H1 (cell line): Measurements from ENCODE around the gene MT1H. TPM values are rescaled to one million over a fixed set of nuclear protein-coding genes. Genes with fewer than 3 reads are reported as not detected.

ENCODE experiments used
- CTCF ChIA-PET: fragments of 300-600 bp; sonication (Branson Sonifier 250); formaldehyde crosslinking; loops from one replicate; lab custom pipeline; 2021; ENCODE audit not compliant: partially characterized antibody; lab: Charles Lee
- POLR2A ChIA-PET: fragments of 300-600 bp; sonication (Branson Sonifier 250); formaldehyde crosslinking; loops from one replicate; lab custom pipeline; 2021; ENCODE audit warnings: inconsistent platforms; ENCODE audit not compliant: partially characterized antibody; lab: Charles Lee
- DNase-seq, 2 experiments: peaks; one replicate each; pipeline versions ENCODE4 v3.0.0 to v3.0.0-alpha.2; 2010 to 2022; ENCODE audit warnings: low spot score in 2 of 2, low read depth in 1 of 2, mixed read lengths in 1 of 2
- FAIRE-seq: peaks from 2 replicates; lab custom pipeline; 2011; peaks lifted over from hg19 to GRCh38; lab: Jason Lieb, UNC
- H2AFZ ChIP-seq: 2 replicates; pipeline ENCODE4 v1.8.1; 2012; ENCODE audit warnings: low read length, inconsistent platforms
- H2AK5ac ChIP-seq: 2 replicates; pipeline ENCODE4 v1.6.1; 2013; ENCODE audit warnings: low read depth, low read length
- H2BK120ac ChIP-seq: replicated peaks from 2 replicates; pipeline ENCODE3; 2013; ENCODE audit warnings: low read depth, low read length, inconsistent platforms
- H2BK12ac ChIP-seq: 2 replicates; pipeline ENCODE4 v1.6.1; 2013; ENCODE audit warnings: low read depth, low read length
- H2BK15ac ChIP-seq: 2 replicates; pipeline ENCODE4 v1.6.1; 2013; ENCODE audit warnings: low read length
- H2BK20ac ChIP-seq: 2 replicates; pipeline ENCODE4 v1.6.1; 2013; ENCODE audit warnings: low read length
- H2BK5ac ChIP-seq: 2 replicates; pipeline ENCODE4 v1.6.1; 2013; ENCODE audit warnings: low read depth, low read length
- H3K14ac ChIP-seq: 2 replicates; pipeline ENCODE4 v1.6.1; 2013; ENCODE audit warnings: inconsistent platforms; ENCODE audit not compliant: insufficient read length
- H3K18ac ChIP-seq: 2 replicates; pipeline ENCODE4 v1.6.1; 2013; ENCODE audit warnings: low read length; ENCODE audit errors: extremely low read depth
- H3K23ac ChIP-seq: 2 replicates; pipeline ENCODE4 v1.6.1; 2013; ENCODE audit warnings: inconsistent platforms; ENCODE audit not compliant: insufficient read length
- H3K23me2 ChIP-seq: 2 replicates; pipeline ENCODE4 v1.6.1; 2013; ENCODE audit warnings: low read depth, low read length
- H3K27ac ChIP-seq: 2 replicates; pipeline ENCODE4 v1.6.1; 2011; ENCODE audit warnings: low read depth, low read length, inconsistent platforms
- H3K27me3 ChIP-seq, 4 experiments: replicated peaks in 1 of 4; 1 replicate in 1 of 4; 2 replicates in 3 of 4; pipeline versions ENCODE4 v1.6.1 to v1.8.1; 2011 to 2013; ENCODE audit warnings: low read length in 3 of 4, mild to moderate bottlenecking in 3 of 4, inconsistent platforms in 2 of 4, mixed read lengths in 2 of 4, moderate library complexity in 1 of 4; ENCODE audit not compliant: control insufficient read depth in 3 of 4, insufficient read depth in 3 of 4; ENCODE audit errors: extremely low read depth in 1 of 4
- H3K36me3 ChIP-seq, 4 experiments: 2 replicates each; pipeline versions ENCODE4 v1.6.1 to v1.8.1; 2011 to 2013; ENCODE audit warnings: mild to moderate bottlenecking in 4 of 4, low read length in 3 of 4, moderate library complexity in 2 of 4, control low read depth in 1 of 4, inconsistent platforms in 1 of 4; ENCODE audit not compliant: insufficient read depth in 4 of 4, control insufficient read depth in 2 of 4
- H3K4ac ChIP-seq: replicated peaks from 2 replicates; pipeline ENCODE3; 2013; ENCODE audit warnings: low read length, low read depth, mixed read lengths, inconsistent platforms; ENCODE audit not compliant: insufficient read length
- H3K4me1 ChIP-seq, 4 experiments: replicated peaks in 1 of 4; 1 replicate in 1 of 4; 2 replicates in 3 of 4; pipeline versions ENCODE4 v1.6.1 to v1.8.1; 2011 to 2013; ENCODE audit warnings: low read length in 3 of 4, inconsistent platforms in 2 of 4, mixed read lengths in 1 of 4; ENCODE audit not compliant: insufficient read depth in 4 of 4, control insufficient read depth in 3 of 4
- H3K4me2 ChIP-seq, 2 experiments: 2 replicates each; pipeline versions ENCODE4 v1.6.1 to v1.8.1; 2011 to 2013; ENCODE audit warnings: low read depth in 2 of 2, low read length in 2 of 2, control low read depth in 1 of 2, inconsistent platforms in 1 of 2, mild to moderate bottlenecking in 1 of 2; ENCODE audit not compliant: insufficient read depth in 1 of 2
- H3K4me3 ChIP-seq, 4 experiments: fragments of 200-600, 300-600 bp in 1 of 4; sonication (generic), shearing (Covaris generic), sonication (Bioruptor Twin) in 1 of 4; 2 replicates each; pipeline versions ENCODE4 v1.5.1 to v1.8.1; 2011 to 2016; ENCODE audit warnings: low read length in 4 of 4, low read depth in 3 of 4, control low read depth in 2 of 4, inconsistent platforms in 2 of 4, mild to moderate bottlenecking in 2 of 4, mixed read lengths in 1 of 4, moderate library complexity in 1 of 4; ENCODE audit not compliant: insufficient read depth in 2 of 4; ENCODE audit errors: extremely low read depth in 1 of 4
- H3K56ac ChIP-seq: replicated peaks from 2 replicates; pipeline ENCODE3; 2013; ENCODE audit warnings: low read depth, mild to moderate bottlenecking, mixed read lengths, low read length, inconsistent platforms; ENCODE audit not compliant: insufficient read length
- H3K79me1 ChIP-seq: 2 replicates; pipeline ENCODE4 v1.6.1; 2013; ENCODE audit warnings: low read depth, low read length, control low read depth
- H3K79me2 ChIP-seq, 2 experiments: 2 replicates each; pipeline versions ENCODE4 v1.6.1 to v1.8.1; 2012 to 2013; ENCODE audit warnings: low read length in 2 of 2, mild to moderate bottlenecking in 2 of 2, inconsistent platforms in 1 of 2; ENCODE audit not compliant: insufficient read depth in 2 of 2, control insufficient read depth in 1 of 2
- H3K9ac ChIP-seq, 4 experiments: replicated peaks in 1 of 4; 1 replicate in 1 of 4; 2 replicates in 3 of 4; pipeline versions ENCODE4 v1.6.1 to v1.8.1; 2011 to 2013; ENCODE audit warnings: low read depth in 3 of 4, low read length in 3 of 4, control low read depth in 2 of 4, mild to moderate bottlenecking in 2 of 4, moderate library complexity in 2 of 4, inconsistent platforms in 1 of 4; ENCODE audit errors: extremely low read depth in 1 of 4
- H3K9me3 ChIP-seq, 2 experiments: 2 replicates each; pipeline versions ENCODE4 v1.6.1 to v1.8.1; 2012 to 2013; ENCODE audit warnings: mild to moderate bottlenecking in 2 of 2, moderate library complexity in 2 of 2, control low read depth in 1 of 2, inconsistent platforms in 1 of 2, low read depth in 1 of 2, low read length in 1 of 2, mixed read lengths in 1 of 2; ENCODE audit not compliant: insufficient read depth in 2 of 2
- H4K20me1 ChIP-seq, 2 experiments: replicated peaks in 1 of 2; 2 replicates each; pipeline versions ENCODE3 to v1.8.1; 2011 to 2013; ENCODE audit warnings: inconsistent platforms in 2 of 2, low read length in 2 of 2, mild to moderate bottlenecking in 1 of 2; ENCODE audit not compliant: insufficient read depth in 2 of 2, control insufficient read depth in 1 of 2
- H4K5ac ChIP-seq: 2 replicates; pipeline ENCODE4 v1.6.1; 2013; ENCODE audit warnings: low read length, low read depth, mixed read lengths, inconsistent platforms; ENCODE audit not compliant: insufficient read length
- H4K8ac ChIP-seq: 2 replicates; pipeline ENCODE4 v1.8.0; 2013; ENCODE audit warnings: mild to moderate bottlenecking, moderate library complexity, low read length, inconsistent platforms; ENCODE audit not compliant: insufficient read depth; ENCODE audit errors: extremely low read depth
- H4K91ac ChIP-seq: replicated peaks from 2 replicates; pipeline ENCODE3; 2013; ENCODE audit warnings: low read length, mixed read lengths, inconsistent platforms; ENCODE audit not compliant: insufficient read length
- RXRA ChIP-seq: IDR thresholded peaks from 2 replicates; pipeline ENCODE4 v1.6.1; 2011; ENCODE audit warnings: low read depth, mild to moderate bottlenecking, low read length, moderate library complexity; ENCODE audit not compliant: insufficient read depth
- WGBS, 2 experiments: shearing (Covaris generic) in 1 of 2; methylation state at CpG; one replicate each; pipeline versions ENCODE4 v1.1.6 to v1.1.7; 2013 to 2015; ENCODE audit warnings: low lambda C conversion rate in 2 of 2, mixed read lengths in 2 of 2, inconsistent platforms in 1 of 2, low coverage in 1 of 2, missing lambda C conversion rate in 1 of 2; ENCODE audit not compliant: insufficient replicate concordance in 2 of 2, insufficient coverage in 1 of 2, insufficient read length in 1 of 2; ENCODE audit errors: extremely low coverage in 1 of 2, missing lambda C conversion rate in 1 of 2; 5-methylcytosine and 5-hydroxymethylcytosine counted together
- polyA plus RNA-seq, 7 experiments: library from polyadenylated mRNA; depleted of rRNA in 3 of 7; stranded (reverse) in 5 of 7; unstranded in 2 of 7; fragments of >200 nt in 5 of 7; fragments of 200-250 nt in 2 of 7; gene quantifications; 1 replicate in 5 of 7; 2 replicates in 1 of 7; 4 replicates in 1 of 7; pipeline versions ENCODE4 v1.2.1 to v1.2.3, GENCODE V29; 2011 to 2013; ENCODE audit warnings: missing spikeins in 2 of 7, mixed read lengths in 2 of 7
- total RNA-seq: library from RNA; stranded (reverse); fragmentation: NEBNext Ultra II Directional; extraction: Animal tissue kit (Norgen Biotek cat#: 25700); gene quantifications from 2 replicates; pipeline ENCODE4 v1.2.1, GENCODE V29; 2021

Gene MT1H
- total and polyA plus RNA-seq, 2 of the 8 experiments (the other 6 are each of a cell fraction or from before 2014, with no cell fraction given) = 11.9 to 95.7 TPM

DNA sequence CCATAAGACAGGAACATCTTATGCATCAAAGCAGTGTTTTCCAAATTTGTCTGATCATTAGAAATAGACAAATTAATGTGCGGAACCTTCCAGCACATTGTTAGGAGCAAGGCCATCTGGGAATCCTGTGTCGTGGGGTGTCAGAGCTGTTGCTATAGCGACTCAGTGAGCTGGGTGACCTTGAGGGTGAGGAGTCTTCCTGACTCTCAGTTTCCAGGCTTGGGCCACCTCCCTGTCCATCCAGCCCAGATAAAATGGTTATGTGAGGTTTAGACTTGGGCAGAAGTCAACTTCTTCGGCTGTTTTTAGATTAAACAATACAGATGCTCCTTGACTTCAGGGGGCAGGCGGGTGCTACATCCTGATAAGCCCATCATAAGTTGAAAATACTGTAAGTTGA, 33.2 kb downstream of the MT1H start:
- H2BK120ac ChIP-seq = no peak overlapping the region
- no peaks in the 10 kb centered on the region for H3K79me1 ChIP-seq
- no peak overlapping the region for H2AFZ ChIP-seq
- no peak overlapping the region for H3K27ac ChIP-seq
- FAIRE-seq = no peak
- ChIA-PET CTCF (interaction anchor here (0.8 to 4.8 kb wide), 26 partner anchors 10 to 221 kb away, joined by 3 to 85 read pairs (median 8); partner anchors contain the start of genes MT1B, MT1E, MT1G and MT1H), POLR2A (interaction anchor here (1.0 to 3.3 kb wide), 3 partner anchors 28 to 85 kb away, joined by 3 to 24 read pairs (median 5); partner anchors contain the start of gene MT1E)
- no peaks in the 10 kb centered on the region for H3K23me2 ChIP-seq
- no peak overlapping the region for H2AK5ac ChIP-seq
- no peaks in the 10 kb centered on the region for H3K36me3 ChIP-seq
- no peaks in the 10 kb centered on the region; a peak in 2 of 7 replicates for H3K27me3 ChIP-seq
- H2BK5ac ChIP-seq = no peak overlapping the region
- no peak for DNase-seq
- H3K9ac ChIP-seq = no peak overlapping the region
- no peaks in the 10 kb centered on the region for H4K20me1 ChIP-seq
- H2BK20ac ChIP-seq = no peak overlapping the region
- H3K4me1 ChIP-seq = peaks cover 0 to 2% (median 0%) of the 10 kb centered on the region in 4 experiments; a peak in 1 of 7 replicates
- H3K18ac ChIP-seq = no peak overlapping the region
- H3K56ac ChIP-seq = no peak overlapping the region
- no peak overlapping the region for H3K4ac ChIP-seq
- H3K4me2 ChIP-seq = no peak overlapping the region
- H2BK12ac ChIP-seq = no peak overlapping the region
- H3K23ac ChIP-seq = no peak overlapping the region
- H4K5ac ChIP-seq = no peak overlapping the region
- no peak overlapping the region for H3K14ac ChIP-seq
- 86% methylated on average over 5 of the region's 5 CpGs; no CpG with 5 or more reads in 1 of the 2 experiments for WGBS, 2 experiments
- H3K79me2 ChIP-seq = no peaks in the 10 kb centered on the region
- H4K8ac ChIP-seq = no peak overlapping the region
- no peak overlapping the region for H4K91ac ChIP-seq
- no peak overlapping the region for H2BK15ac ChIP-seq
- H3K4me3 ChIP-seq = no peak overlapping the region
- H3K9me3 ChIP-seq = no peaks in the 10 kb centered on the region
- TF ChIP-seq RXRA = no peak
